GM12865 (cell line): Measurements from ENCODE around the gene ODAD2.

Experiments used
- DNase-seq: peaks from one replicate; pipeline ENCODE4 v3.0.0; 2010; ENCODE audit warnings: low read depth
- H3K4me3 ChIP-seq: 2 replicates; pipeline ENCODE4 v1.5.1; 2011; ENCODE audit warnings: mild to moderate bottlenecking, low read depth, low read length, control low read depth
- TF ChIP-seq, protein P1 (sequence below): IDR thresholded peaks from 2 replicates; pipeline ENCODE4 v1.5.1; 2011; ENCODE audit warnings: low read length, control low read depth, low read depth, inconsistent platforms; ENCODE audit not compliant: insufficient read depth; ENCODE audit errors: missing control alignments

The ODAD2 gene

DNA sequence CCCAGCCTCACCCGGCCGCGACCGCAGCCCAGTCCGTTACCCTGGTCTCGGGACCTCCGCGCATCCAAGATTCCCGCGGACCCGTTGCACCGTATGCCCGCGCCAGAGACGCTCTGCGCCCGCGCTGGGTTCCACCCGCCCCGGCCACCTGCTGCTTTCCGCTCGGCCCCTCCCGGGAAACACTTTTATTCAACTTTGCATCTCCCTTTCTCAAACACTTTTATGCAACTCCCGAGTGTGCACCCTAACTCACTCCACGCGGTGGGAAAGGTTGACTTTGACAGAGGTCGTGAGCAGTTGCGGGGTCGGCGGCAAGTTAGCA lies at the start of gene ODAD2:
TSS of gene ODAD2 (minus strand) at position 126 of the 322 bp plus-strand sequence. CDS start 3,937 bp downstream, outside the sequence.
- DNase-seq = no peak
- no peak within 1 kb of the TSS for H3K4me3 ChIP-seq
- TF ChIP-seq, protein P1, sequence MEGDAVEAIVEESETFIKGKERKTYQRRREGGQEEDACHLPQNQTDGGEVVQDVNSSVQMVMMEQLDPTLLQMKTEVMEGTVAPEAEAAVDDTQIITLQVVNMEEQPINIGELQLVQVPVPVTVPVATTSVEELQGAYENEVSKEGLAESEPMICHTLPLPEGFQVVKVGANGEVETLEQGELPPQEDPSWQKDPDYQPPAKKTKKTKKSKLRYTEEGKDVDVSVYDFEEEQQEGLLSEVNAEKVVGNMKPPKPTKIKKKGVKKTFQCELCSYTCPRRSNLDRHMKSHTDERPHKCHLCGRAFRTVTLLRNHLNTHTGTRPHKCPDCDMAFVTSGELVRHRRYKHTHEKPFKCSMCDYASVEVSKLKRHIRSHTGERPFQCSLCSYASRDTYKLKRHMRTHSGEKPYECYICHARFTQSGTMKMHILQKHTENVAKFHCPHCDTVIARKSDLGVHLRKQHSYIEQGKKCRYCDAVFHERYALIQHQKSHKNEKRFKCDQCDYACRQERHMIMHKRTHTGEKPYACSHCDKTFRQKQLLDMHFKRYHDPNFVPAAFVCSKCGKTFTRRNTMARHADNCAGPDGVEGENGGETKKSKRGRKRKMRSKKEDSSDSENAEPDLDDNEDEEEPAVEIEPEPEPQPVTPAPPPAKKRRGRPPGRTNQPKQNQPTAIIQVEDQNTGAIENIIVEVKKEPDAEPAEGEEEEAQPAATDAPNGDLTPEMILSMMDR = no peak

- H3K4me3 ChIP-seq = no peak overlapping the region
- no peak for DNase-seq
- TF ChIP-seq, protein P1 = no peak
Measured at GRCh38 chr10:28047061-28047460, 48.2 kb upstream of the ODAD2 start.

- TF ChIP-seq, protein P1 = no peak
- no peak overlapping the region for H3K4me3 ChIP-seq
Measured at GRCh38 chr10:28046579-28046978, 47.7 kb upstream of the ODAD2 start.

DNA sequence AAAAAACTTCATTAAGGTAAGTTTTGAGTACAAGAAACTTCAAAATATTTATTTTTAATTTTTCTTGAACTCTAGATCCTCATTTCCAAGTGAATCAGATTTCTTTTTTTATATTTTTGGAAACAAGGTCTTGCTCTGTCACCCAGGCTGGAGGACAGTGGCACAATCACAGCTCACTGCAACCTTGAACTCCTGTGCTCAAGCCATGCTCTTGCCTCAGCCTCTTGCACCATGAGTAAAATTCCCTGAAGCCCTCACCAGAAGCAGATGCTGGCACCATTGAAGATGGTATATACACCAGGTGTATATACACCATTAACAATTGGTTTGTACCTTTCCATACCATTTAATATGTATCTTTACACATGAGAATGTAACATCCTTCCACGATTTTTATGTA lies 45.1 kb upstream of the ODAD2 start:
- no peak for DNase-seq
- TF ChIP-seq, protein P1 = no peak
- H3K4me3 ChIP-seq = no peak overlapping the region

More at GRCh38 chr10:28046579-28046978, 47.7 kb upstream of the ODAD2 start:
- DNase-seq = no peak

DNA sequence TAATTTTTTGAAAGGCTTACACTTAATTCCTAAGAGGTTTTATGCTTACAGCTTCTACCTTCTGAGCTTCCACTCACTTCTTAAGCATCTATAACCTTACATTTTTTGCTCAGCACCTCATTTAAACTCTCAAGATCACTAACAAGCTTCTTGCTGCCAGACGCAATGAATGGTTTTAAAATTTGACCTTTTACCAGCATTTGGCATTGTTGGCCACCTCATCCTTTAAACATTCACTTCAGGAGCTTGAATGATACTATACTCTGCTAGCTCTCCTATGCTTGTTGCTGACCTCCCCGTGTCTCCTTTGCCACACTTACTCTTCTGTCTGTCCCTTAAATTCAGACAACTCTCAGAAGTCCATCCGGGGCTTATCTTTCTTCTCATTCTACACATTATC lies 37.7 kb upstream of the ODAD2 start:
- no peak for DNase-seq
- TF ChIP-seq, protein P1 = no peak
- H3K4me3 ChIP-seq = no peak overlapping the region

- H3K4me3 ChIP-seq = no peak overlapping the region
- DNase-seq = no peak
- TF ChIP-seq, protein P1 = no peak
Measured at GRCh38 chr10:28020993-28021982, 22.4 kb upstream of the ODAD2 start.
